H1 (cell line): ENCODE results near the gene ARL11. TPM values are rescaled to one million over a fixed set of nuclear protein-coding genes. Genes with fewer than 3 reads are reported as not detected.

Experiments used
- POLR2AphosphoS5 ChIP-seq: IDR thresholded peaks from 2 replicates; pipeline ENCODE4 v1.6.1; 2011; ENCODE audit warnings: low read depth, low read length
- SUZ12 ChIP-seq: fragments of 200-600 bp; sonication (generic); IDR thresholded peaks from 2 replicates; pipeline ENCODE4 v1.6.1; 2012; ENCODE audit warnings: mild to moderate bottlenecking, inconsistent platforms, low read length, moderate library complexity, mixed read lengths
- polyA plus RNA-seq, 7 experiments: library from polyadenylated mRNA; depleted of rRNA in 3 of 7; stranded (reverse) in 5 of 7; unstranded in 2 of 7; fragments of >200 nt in 5 of 7; fragments of 200-250 nt in 2 of 7; gene quantifications; 1 replicate in 5 of 7; 2 replicates in 1 of 7; 4 replicates in 1 of 7; pipeline versions ENCODE4 v1.2.1 to v1.2.3, GENCODE V29; 2011 to 2013; ENCODE audit warnings: missing spikeins in 2 of 7, mixed read lengths in 2 of 7
- total RNA-seq: library from RNA; stranded (reverse); fragmentation: NEBNext Ultra II Directional; extraction: Animal tissue kit (Norgen Biotek cat#: 25700); gene quantifications from 2 replicates; pipeline ENCODE4 v1.2.1, GENCODE V29; 2021
- TF ChIP-seq, protein P1 (sequence below): fragments of 300-600 bp; sonication (generic); IDR thresholded peaks from 2 replicates; pipeline ENCODE4 v1.7.1; 2012; ENCODE audit warnings: low read length, moderate library complexity, mild to moderate bottlenecking, inconsistent platforms; ENCODE audit not compliant: insufficient replicate concordance

Gene ARL11
- total and polyA plus RNA-seq, 2 of the 8 experiments (the other 6 are each of a cell fraction or from before 2014, with no cell fraction given): 0.45 to 0.52 TPM

DNA sequence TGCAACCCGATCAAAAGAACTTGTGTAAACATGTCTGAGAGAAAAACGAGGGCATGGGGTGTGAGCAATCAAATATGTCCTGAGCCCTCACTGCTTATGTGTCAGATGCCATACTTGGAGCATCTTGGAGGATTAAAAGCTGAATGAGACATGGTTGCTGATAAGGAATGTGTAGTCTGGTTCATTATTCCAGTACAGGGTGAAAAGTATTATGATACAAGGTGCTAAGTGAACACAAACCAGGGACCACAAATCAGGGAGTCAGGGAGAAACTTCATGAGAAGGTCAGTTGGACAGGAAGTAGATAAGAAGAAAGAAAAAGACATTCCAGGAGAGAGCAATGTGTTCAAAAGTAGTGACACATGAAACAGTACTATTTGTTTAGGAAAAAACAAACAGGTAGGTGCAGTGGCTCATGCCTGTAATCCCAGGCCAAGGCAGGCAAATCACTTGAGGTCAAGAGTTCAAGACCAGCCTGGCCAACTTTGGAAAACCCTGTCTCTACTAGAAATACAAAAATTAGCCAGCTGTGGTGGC, 40.9 kb upstream of the ARL11 start (continued):
- TF ChIP-seq, protein P1, sequence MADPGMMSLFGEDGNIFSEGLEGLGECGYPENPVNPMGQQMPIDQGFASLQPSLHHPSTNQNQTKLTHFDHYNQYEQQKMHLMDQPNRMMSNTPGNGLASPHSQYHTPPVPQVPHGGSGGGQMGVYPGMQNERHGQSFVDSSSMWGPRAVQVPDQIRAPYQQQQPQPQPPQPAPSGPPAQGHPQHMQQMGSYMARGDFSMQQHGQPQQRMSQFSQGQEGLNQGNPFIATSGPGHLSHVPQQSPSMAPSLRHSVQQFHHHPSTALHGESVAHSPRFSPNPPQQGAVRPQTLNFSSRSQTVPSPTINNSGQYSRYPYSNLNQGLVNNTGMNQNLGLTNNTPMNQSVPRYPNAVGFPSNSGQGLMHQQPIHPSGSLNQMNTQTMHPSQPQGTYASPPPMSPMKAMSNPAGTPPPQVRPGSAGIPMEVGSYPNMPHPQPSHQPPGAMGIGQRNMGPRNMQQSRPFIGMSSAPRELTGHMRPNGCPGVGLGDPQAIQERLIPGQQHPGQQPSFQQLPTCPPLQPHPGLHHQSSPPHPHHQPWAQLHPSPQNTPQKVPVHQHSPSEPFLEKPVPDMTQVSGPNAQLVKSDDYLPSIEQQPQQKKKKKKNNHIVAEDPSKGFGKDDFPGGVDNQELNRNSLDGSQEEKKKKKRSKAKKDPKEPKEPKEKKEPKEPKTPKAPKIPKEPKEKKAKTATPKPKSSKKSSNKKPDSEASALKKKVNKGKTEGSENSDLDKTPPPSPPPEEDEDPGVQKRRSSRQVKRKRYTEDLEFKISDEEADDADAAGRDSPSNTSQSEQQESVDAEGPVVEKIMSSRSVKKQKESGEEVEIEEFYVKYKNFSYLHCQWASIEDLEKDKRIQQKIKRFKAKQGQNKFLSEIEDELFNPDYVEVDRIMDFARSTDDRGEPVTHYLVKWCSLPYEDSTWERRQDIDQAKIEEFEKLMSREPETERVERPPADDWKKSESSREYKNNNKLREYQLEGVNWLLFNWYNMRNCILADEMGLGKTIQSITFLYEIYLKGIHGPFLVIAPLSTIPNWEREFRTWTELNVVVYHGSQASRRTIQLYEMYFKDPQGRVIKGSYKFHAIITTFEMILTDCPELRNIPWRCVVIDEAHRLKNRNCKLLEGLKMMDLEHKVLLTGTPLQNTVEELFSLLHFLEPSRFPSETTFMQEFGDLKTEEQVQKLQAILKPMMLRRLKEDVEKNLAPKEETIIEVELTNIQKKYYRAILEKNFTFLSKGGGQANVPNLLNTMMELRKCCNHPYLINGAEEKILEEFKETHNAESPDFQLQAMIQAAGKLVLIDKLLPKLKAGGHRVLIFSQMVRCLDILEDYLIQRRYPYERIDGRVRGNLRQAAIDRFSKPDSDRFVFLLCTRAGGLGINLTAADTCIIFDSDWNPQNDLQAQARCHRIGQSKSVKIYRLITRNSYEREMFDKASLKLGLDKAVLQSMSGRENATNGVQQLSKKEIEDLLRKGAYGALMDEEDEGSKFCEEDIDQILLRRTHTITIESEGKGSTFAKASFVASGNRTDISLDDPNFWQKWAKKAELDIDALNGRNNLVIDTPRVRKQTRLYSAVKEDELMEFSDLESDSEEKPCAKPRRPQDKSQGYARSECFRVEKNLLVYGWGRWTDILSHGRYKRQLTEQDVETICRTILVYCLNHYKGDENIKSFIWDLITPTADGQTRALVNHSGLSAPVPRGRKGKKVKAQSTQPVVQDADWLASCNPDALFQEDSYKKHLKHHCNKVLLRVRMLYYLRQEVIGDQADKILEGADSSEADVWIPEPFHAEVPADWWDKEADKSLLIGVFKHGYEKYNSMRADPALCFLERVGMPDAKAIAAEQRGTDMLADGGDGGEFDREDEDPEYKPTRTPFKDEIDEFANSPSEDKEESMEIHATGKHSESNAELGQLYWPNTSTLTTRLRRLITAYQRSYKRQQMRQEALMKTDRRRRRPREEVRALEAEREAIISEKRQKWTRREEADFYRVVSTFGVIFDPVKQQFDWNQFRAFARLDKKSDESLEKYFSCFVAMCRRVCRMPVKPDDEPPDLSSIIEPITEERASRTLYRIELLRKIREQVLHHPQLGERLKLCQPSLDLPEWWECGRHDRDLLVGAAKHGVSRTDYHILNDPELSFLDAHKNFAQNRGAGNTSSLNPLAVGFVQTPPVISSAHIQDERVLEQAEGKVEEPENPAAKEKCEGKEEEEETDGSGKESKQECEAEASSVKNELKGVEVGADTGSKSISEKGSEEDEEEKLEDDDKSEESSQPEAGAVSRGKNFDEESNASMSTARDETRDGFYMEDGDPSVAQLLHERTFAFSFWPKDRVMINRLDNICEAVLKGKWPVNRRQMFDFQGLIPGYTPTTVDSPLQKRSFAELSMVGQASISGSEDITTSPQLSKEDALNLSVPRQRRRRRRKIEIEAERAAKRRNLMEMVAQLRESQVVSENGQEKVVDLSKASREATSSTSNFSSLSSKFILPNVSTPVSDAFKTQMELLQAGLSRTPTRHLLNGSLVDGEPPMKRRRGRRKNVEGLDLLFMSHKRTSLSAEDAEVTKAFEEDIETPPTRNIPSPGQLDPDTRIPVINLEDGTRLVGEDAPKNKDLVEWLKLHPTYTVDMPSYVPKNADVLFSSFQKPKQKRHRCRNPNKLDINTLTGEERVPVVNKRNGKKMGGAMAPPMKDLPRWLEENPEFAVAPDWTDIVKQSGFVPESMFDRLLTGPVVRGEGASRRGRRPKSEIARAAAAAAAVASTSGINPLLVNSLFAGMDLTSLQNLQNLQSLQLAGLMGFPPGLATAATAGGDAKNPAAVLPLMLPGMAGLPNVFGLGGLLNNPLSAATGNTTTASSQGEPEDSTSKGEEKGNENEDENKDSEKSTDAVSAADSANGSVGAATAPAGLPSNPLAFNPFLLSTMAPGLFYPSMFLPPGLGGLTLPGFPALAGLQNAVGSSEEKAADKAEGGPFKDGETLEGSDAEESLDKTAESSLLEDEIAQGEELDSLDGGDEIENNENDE: no peak
- no peak for TF ChIP-seq POLR2AphosphoS5
- TF ChIP-seq SUZ12: no peak
